ENCODE data around the gene LRRC73. TPM values are rescaled to one million over a fixed set of nuclear protein-coding genes. Genes with fewer than 3 reads are reported as not detected.
A peak's percentile ranks its signal among the peaks of the same experiment; 100 is the strongest.
"Not testable (repeated sequence)": the region's sequence is repeated elsewhere in the genome, so short reads cannot be mapped to it uniquely, and the experiment has no call there.

The LRRC73 gene
- 0.26 TPM for polyA plus RNA-seq (2013, experiment 1 of 2; ENCODE audit: insufficient read length)
- 0.25 TPM for polyA plus RNA-seq (2013, experiment 2 of 2; ENCODE audit: insufficient read length)

GRCh38 chr6:43509984-43510826 lies at the start of gene LRRC73:
Gene LRRC73 (minus strand): TSS chr6:43510346. CDS start chr6:43509785, 561 bp downstream.
- peak; percentile 79 for DNase-seq

GRCh38 chr6:43559328-43559727 lies 49.2 kb upstream of the LRRC73 start:
- no peak for DNase-seq

GRCh38 chr6:43557620-43558019 lies 47.5 kb upstream of the LRRC73 start:
- not testable (repeated sequence) for DNase-seq

GRCh38 chr6:43547222-43547621 lies 37.1 kb upstream of the LRRC73 start:
- no peak for DNase-seq

- no peak for DNase-seq
Measured at GRCh38 chr6:43544461-43544860, 34.3 kb upstream of the LRRC73 start.

- DNase-seq: no peak
Measured at GRCh38 chr6:43541774-43542471, 31.8 kb upstream of the LRRC73 start.

- DNase-seq: no peak
Measured at GRCh38 chr6:43540507-43540906, 30.4 kb upstream of the LRRC73 start.

- DNase-seq: not testable (repeated sequence)
Measured at GRCh38 chr6:43539409-43539808, 29.3 kb upstream of the LRRC73 start.

GRCh38 chr6:43538986-43539385 lies 28.8 kb upstream of the LRRC73 start:
- DNase-seq: not testable (repeated sequence)

GRCh38 chr6:43532201-43532600 lies 22.1 kb upstream of the LRRC73 start:
- no peak for DNase-seq

- no peak for DNase-seq
Measured at GRCh38 chr6:43524483-43524961, 14.4 kb upstream of the LRRC73 start.

GRCh38 chr6:43523284-43523683 lies 13.1 kb upstream of the LRRC73 start:
- no peak for DNase-seq

- DNase-seq: no peak
Measured at GRCh38 chr6:43522547-43523261, 12.6 kb upstream of the LRRC73 start.

- DNase-seq: no peak
Measured at GRCh38 chr6:43521836-43522235, 11.7 kb upstream of the LRRC73 start.

GRCh38 chr6:43520097-43520496 lies 10.0 kb upstream of the LRRC73 start:
- no peak for DNase-seq

GRCh38 chr6:43517505-43518357 lies 7.6 kb upstream of the LRRC73 start:
- DNase-seq: no peak

- peak; percentile 98 for DNase-seq
Measured at GRCh38 chr6:43516697-43517504, 6.8 kb upstream of the LRRC73 start, which contains the start of the genes POLR1C and YIPF3. Gene POLR1C (plus strand): TSS chr6:43517089. CDS start chr6:43517110, 21 bp downstream. Gene YIPF3 (minus strand): TSS chr6:43516926. CDS start chr6:43516807, 119 bp downstream.

- no peak for DNase-seq
Measured at GRCh38 chr6:43516367-43516696, 6.2 kb upstream of the LRRC73 start.

- no peak for DNase-seq
Measured at GRCh38 chr6:43515808-43516207, 5.7 kb upstream of the LRRC73 start.

GRCh38 chr6:43511824-43512415 lies 1.8 kb upstream of the LRRC73 start:
- no peak for DNase-seq

GRCh38 chr6:43510827-43511163 lies 649 bp upstream of the LRRC73 start:
- DNase-seq: no peak
